Measurements from ENCODE around the gene PTPRN2.
A peak's percentile ranks its signal among the peaks of the same experiment; 100 is the strongest.
"Not testable (repeated sequence)": the region's sequence is repeated elsewhere in the genome, so short reads cannot be mapped to it uniquely, and the experiment has no call there.

Gene PTPRN2

DNA sequence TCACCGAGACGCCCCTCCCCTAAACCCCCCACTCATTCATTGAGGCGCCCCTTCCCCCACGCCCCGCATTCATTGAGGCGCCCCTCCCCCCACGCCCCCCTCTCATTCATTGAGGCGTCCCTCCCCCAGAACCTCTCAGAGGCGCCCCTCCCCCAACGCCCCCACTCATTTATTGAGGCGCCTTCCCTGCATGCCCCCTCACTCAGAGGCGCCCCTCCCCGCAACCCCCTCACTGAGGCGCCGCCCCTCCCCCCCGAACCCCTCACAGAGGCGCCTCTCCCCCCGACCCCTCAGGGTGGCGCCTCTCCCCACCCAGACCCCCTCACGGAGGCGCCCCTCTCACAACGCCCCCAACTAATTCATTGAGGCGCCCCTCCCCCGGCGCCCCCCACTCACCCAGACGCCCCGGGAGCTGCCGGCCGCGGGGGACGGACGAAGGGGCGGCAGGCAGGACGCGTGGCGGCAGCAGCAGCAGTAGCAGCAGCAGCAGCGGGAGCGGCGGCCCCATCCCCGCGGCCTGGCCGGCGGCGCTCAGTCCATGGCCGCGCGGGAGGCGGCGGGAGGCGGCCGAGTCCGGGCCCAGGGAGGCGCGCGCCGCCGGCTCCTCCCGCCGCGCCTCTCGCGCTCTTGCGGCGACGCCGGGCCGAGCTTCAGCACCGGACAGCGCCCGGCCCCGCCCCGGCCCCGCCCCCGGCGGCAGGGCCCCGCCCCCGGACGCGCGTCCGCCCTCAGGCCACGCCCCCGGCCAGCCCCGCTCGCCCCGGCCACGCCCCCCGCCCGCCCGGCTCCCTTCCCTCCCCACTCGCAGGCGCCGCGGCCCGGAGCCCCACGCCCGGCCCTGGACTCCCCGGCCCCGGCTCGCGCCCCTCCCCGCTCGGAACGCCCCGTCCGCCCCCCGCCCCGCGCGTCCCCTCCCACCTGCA lies at the start of gene PTPRN2:
TSS of gene PTPRN2 (minus strand) at position 662 of the 923 bp plus-strand sequence.
- peak; percentile 30 to 45 for DNase-seq

DNA sequence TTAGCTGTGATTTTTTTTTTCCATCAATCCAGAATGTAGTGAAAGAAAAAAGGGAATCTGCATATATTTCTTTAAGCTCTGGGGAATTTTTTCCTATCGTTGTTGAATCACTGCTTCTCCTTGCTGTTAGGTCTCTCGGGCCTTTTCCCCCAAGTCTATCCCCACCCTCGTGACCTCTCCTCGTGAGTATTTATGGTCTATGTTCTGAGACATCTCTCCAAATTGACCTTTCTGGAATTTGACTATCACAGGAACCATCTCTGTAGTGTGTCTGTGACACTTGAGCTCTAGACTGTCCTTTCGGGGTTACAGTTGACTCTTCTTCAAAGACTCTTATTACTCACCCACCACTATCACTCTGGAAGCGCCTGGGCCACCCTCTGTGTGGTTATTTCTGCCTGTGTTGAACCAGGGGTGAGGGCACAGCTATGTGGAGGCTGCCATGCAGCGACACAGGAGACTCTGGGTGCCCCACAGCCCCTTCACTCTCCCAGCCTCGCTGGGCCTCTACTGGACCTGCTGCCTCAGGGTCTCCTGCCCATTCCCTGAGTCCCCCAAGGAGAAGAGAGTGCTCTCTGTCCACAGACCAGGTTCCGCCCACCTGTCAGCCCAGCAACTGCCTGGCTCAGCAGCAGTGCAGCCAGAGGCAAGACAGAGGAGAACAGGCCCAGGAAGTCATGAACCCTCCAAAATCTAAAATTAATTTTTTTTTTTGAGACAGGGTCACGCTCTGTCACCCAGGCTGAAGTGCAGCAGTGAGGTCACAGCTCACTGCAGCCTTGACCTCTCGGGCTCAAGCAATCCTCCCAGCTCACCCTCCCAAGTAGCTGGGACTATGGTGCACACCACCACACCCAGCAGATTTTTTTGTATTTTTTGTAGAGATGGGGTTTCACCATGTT lies 45.7 kb upstream of the PTPRN2 start:
- no peak for DNase-seq

- no peak for DNase-seq
These were observed 44.1 kb upstream of the PTPRN2 start for GRCh38 chr7:158631574-158632195.

DNA sequence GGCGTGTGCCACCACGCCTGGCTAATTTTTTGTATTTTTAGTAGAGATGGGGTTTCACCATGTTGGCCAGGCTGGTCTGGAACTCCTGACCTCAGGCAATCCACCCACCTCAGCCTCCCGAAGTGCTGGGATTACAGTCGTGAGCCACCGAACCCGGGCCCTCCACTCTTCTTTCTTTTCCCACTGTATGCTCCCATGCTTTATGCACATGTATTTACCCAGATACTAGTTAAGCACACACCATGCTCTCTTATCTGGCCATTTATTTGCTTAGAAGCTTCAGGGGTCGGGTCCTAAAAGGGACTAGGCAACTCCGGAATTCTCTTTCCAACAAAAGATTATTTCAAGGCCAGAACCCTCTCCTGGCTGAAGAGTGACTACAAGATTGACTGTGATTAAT lies 38.7 kb upstream of the PTPRN2 start:
- DNase-seq = not testable (repeated sequence)

DNA sequence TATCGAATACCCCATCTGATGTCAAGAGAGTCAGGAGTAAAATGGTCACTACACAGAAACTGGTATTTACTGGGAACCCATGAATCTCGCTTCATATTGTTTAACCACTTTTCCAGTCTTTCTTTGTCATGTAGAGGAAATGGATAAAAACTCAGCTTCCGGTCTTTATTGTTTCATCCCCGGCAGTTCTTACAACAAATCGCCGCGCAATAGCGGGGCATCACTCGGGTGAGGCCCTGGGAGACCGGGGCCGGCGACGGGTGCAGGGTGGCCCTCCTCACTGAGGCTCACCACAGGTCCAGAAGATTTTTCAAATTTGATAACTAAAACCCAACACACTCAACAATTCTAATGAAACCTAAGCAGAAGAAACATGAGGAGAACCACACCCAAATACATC lies 35.6 kb upstream of the PTPRN2 start:
- no peak for DNase-seq

GRCh38 chr7:158620839-158621441 lies 33.3 kb upstream of the PTPRN2 start:
- DNase-seq = no peak

- no peak for DNase-seq
These were observed 32.8 kb upstream of the PTPRN2 start for GRCh38 chr7:158620418-158620817.

- DNase-seq = no peak
These were observed 31.1 kb upstream of the PTPRN2 start for GRCh38 chr7:158618745-158619140.

DNA sequence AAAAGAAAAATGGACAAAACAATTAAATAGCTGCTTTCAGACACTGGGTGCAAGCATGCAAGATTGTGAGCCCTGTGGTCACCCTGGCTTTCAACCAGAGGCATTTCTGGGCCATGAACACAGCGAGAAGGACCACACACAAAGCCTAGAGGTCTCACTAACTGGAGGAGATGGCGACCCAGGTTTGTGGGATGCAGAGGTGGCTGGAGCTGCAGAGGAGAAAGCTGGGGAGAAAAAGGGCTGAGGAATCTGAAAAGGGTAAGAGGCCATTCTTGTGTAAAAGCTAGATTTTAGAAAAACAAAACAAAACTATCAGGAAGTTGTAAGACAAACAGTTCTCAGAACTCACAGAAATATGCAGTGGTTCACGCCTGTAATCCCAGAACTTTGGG lies 30.1 kb upstream of the PTPRN2 start:
- DNase-seq = no peak

- no peak for DNase-seq
These were observed 28.4 kb upstream of the PTPRN2 start for GRCh38 chr7:158616050-158616449.

DNA sequence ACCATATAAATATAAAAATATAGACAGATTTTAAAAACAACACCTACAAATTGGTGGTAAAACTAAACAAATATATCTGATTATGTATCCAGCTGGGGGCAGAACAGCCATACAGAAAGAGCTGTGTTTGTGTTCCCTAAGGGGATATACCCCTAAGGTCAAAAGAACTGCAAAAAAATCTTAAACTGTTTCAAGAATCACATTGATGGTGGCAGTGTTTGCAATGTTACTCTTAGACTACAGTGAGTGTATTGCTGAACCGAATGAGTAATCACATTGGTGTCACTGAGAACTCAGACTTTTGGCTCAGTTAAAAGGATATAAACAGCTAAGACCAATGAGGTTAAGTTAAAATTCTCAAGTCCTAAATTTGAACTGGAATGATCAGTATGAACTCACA lies 27.1 kb upstream of the PTPRN2 start:
- DNase-seq = no peak

GRCh38 chr7:158613481-158613880 lies 25.9 kb upstream of the PTPRN2 start:
- DNase-seq = no peak

DNA sequence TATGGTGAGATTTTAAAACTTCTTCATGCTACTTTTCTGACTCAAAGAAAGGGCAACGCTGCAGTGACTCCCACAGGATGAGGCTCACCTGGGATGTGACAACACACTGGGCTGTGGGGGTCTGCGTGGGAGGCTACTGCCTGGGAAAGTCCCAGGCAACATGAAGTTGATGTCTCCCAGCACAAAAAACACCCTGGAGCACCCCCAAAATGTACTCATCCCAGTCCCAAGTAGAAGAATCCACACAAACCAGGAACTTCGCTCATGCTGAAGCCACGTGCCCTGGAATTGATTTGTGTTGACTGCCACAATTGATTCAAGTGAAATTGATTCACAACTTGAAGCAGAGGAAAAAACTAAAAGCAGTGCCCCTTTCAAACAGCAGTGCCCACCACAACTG lies 24.9 kb upstream of the PTPRN2 start:
- DNase-seq = no peak

DNA sequence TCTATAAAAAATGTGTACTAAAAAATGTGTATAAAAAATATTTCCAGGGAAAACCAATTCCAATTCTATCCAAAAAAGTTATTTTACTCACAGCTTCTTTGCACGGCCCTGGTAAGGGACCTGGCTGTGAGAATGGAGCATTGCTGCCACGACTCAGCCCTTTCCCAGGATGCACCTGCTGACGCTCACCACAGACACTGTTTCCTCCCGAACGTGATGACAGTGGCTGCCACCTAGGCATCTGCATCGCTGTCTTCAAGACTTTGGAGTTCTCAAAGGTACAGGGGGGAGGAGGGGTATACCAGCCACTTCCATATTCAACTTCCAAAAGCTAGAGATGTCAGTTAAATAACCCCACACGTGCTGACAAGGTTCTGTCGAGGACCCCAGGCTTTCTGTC lies 23.9 kb upstream of the PTPRN2 start:
- DNase-seq = no peak

DNA sequence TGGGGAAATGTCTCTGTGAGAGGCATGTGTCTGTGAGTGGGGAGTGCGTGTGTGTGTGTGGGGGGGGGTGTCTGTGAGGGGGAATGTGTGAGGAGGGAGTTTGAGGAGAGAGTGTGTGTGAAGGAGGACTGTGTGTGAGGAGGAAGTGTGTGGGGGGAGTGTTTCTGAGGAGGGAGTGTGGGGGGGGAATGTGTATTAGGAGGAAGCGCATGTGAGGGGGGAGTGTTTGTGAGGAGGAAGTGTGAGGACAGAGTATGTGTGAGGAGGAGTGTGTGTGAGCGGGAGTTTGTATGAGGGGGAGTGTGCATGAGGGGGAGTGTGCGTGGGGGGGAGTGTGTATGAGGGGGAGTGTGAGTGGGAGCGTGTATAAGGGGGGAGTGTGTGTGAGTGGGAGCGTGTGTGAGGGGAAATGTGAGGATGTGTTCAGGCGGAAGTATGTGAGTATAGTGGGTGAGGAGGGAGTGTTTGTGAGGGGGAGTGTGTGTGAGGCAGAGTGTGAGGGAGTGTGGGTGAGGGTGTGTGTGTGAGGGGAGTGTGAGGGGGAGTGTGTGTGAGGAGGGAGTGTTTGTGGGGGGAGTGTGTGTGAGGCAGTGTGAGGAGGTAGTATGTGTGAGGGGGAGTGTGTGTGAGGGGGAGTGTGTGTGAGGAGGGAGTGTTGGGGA lies 21.8 kb upstream of the PTPRN2 start:
- DNase-seq = no peak

DNA sequence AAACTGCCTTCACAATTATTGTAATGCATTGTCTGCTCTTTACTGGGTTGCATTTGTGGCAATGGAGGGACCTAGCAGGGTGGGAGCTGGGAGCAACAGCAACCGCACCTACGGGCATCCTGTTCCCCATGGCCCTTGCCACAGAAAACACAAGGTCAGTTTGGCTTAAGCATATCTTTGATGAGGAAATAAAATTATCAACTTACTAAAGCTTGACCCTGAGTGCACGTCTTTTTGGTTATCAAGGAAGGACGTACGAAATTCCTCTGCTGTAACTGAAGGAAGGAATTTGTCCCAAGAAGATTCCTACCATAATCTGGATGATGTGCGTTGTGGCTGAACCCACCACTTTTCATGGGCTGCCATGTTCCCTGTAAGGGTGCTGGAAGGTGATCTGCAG lies 19.9 kb upstream of the PTPRN2 start:
- DNase-seq = no peak

DNA sequence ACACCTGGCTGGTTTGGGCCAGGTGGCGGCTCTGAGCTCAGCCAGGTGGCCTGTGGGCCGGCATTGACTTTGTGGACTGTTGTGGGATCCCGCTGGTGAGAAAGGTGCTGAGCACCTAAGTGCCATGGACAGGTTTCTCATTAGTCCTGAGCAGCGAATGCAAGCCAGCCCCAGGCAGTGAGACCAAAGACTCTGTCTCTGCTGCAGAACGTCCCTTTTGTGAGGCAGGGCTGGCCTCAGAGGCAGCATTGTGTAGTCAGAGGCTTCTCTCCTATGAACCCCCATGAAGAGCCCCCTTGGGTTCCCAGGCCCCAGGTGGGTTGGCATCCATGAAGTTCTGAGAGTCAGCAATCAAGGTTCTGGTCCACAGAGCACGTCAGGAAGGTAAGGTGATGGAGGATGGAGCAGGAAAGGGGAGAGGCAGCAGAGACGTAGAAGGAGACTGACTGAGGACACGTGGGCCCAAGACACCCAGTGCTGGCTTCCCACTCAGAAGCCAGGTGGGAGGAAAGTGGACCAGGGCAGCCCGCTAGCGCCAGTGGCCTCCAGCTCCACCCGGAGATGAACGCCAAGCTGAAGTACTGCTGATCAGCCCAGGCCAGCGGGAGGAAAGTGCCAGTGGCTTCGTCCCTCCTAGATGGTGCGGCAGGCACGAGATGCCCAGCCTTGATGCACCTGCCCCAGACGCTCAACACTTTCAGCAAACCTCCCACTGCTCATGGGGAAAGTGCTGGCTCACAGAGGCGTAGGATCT lies 19.2 kb upstream of the PTPRN2 start:
- DNase-seq = no peak

GRCh38 chr7:158606129-158606528 lies 18.5 kb upstream of the PTPRN2 start:
- no peak for DNase-seq

GRCh38 chr7:158603773-158604755 lies 16.4 kb upstream of the PTPRN2 start:
- DNase-seq = no peak
